Suprapubic skin (tissue), 4 donors: ENCODE data around the gene MAP4. TPM values are rescaled to one million over a fixed set of nuclear protein-coding genes. Genes with fewer than 3 reads are reported as not detected.

Experiments
- DNase-seq, 2 donors: peaks; one replicate each; pipeline ENCODE4 v3.0.0-alpha.2; 2019; ENCODE audit warnings: low spot score in 2 of 2
- H3K27ac ChIP-seq: fragments of 200-600 bp; sonication (generic); one replicate; pipeline ENCODE4 v1.5.1; 2019
- H3K27me3 ChIP-seq: fragments of 200-600 bp; sonication (generic); one replicate; pipeline ENCODE4 v1.5.1; 2019
- H3K36me3 ChIP-seq: fragments of 200-600 bp; sonication (generic); one replicate; pipeline ENCODE4 v1.5.1; 2019
- H3K4me1 ChIP-seq: fragments of 200-600 bp; sonication (generic); one replicate; pipeline ENCODE4 v1.5.1; 2019
- H3K4me3 ChIP-seq: fragments of 200-600 bp; sonication (generic); one replicate; pipeline ENCODE4 v1.5.1; 2019; ENCODE audit warnings: mild to moderate bottlenecking
- H3K9me3 ChIP-seq: fragments of 200-600 bp; sonication (generic); one replicate; pipeline ENCODE4 v1.5.1; 2019
- CTCF ChIP-seq, 2 donors: fragments of 200-600 bp in 1 of 2; fragments of 450-650 bp in 1 of 2; sonication (generic) in 1 of 2; IDR thresholded peaks; one replicate each; pipeline ENCODE4 v1.5.1; 2016 to 2019; ENCODE audit warnings: antibody characterized with exemption in 2 of 2, mild to moderate bottlenecking in 1 of 2, moderate library complexity in 1 of 2
- EP300 ChIP-seq: sonication (generic); formaldehyde crosslinking; IDR thresholded peaks from one replicate; pipeline ENCODE4 v1.6.1; 2017; ENCODE audit warnings: antibody characterized with exemption
- POLR2A ChIP-seq, 2 donors: fragments of 450-650 bp; IDR thresholded peaks; one replicate each; pipeline ENCODE4 v1.6.1; 2017; ENCODE audit warnings: antibody characterized with exemption in 2 of 2, mild to moderate bottlenecking in 2 of 2, moderate library complexity in 2 of 2
- POLR2AphosphoS5 ChIP-seq, 3 donors: sonication (generic); formaldehyde crosslinking; IDR thresholded peaks; one replicate each; pipeline ENCODE4 v1.6.1; 2017; ENCODE audit warnings: antibody characterized with exemption in 3 of 3
- WGBS: methylation state at CpG from one replicate; pipeline ENCODE4 v1.1.5; 2018; 5-methylcytosine and 5-hydroxymethylcytosine counted together
- total RNA-seq, 4 donors: library from RNA; depleted of rRNA; stranded (reverse); fragments of >200 nt; gene quantifications; one replicate each; pipeline ENCODE4 v1.1.0, GENCODE V29; 2016

Gene MAP4
- total RNA-seq, 4 donors from 2014 or later = 132 to 162 (median 144) TPM

GRCh38 chr3:47817609-47818008, 198.6 kb downstream of the MAP4 start:
- TF ChIP-seq EP300 = no peak
- TF ChIP-seq POLR2AphosphoS5 (IDR thresholded peaks at IDR 0.05) = no peak
- TF ChIP-seq POLR2A (IDR thresholded peaks at IDR 0.05) = no peak
- TF ChIP-seq CTCF (IDR thresholded peaks at IDR 0.05) = no peak
- Histone ChIP-seq H3K4me3 (no peak overlapping the region), H3K4me1 (no peaks in the 10 kb centered on the region), H3K27ac (no peak overlapping the region), H3K36me3 (peaks cover 47% of the 10 kb centered on the region), H3K9me3 (no peaks in the 10 kb centered on the region), H3K27me3 (no peaks in the 10 kb centered on the region)
- no peak for DNase-seq
- WGBS = 97% methylated on average over 5 of the region's 7 CpGs

GRCh38 chr3:47813551-47814177, 202.6 kb downstream of the MAP4 start:
- Histone ChIP-seq H3K27me3 (no peaks in the 10 kb centered on the region), H3K4me1 (no peaks in the 10 kb centered on the region), H3K4me3 (no peak overlapping the region), H3K9me3 (no peaks in the 10 kb centered on the region), H3K36me3 (peaks cover 67% of the 10 kb centered on the region), H3K27ac (no peak overlapping the region)
- DNase-seq = no peak
- TF ChIP-seq CTCF (IDR thresholded peaks at IDR 0.05) = no peak
- 87% methylated on average over 8 of the region's 8 CpGs for WGBS

- WGBS = 58% methylated on average over 1 of the region's 1 CpG
- Histone ChIP-seq H3K27ac (no peak overlapping the region), H3K36me3 (peaks cover 23% of the 10 kb centered on the region), H3K4me3 (no peak overlapping the region), H3K4me1 (peaks cover 24% of the 10 kb centered on the region), H3K9me3 (no peaks in the 10 kb centered on the region), H3K27me3 (no peaks in the 10 kb centered on the region)
- no peak for TF ChIP-seq POLR2A (IDR thresholded peaks at IDR 0.05)
- no peak for TF ChIP-seq CTCF (IDR thresholded peaks at IDR 0.05)
- TF ChIP-seq POLR2AphosphoS5 (IDR thresholded peaks at IDR 0.05) = no peak
- TF ChIP-seq EP300 = no peak
- no peak for DNase-seq
Measured at GRCh38 chr3:47804577-47804976, 211.6 kb downstream of the MAP4 start.

GRCh38 chr3:47803480-47804025, 212.7 kb downstream of the MAP4 start:
- H3K4me3 ChIP-seq = peak overlapping the region; percentile 93
- DNase-seq = no peak
- H3K36me3 ChIP-seq = peaks cover 16% of the 10 kb centered on the region
- no peaks in the 10 kb centered on the region for H3K27me3 ChIP-seq
- TF ChIP-seq CTCF (IDR thresholded peaks at IDR 0.05) (no peak), POLR2AphosphoS5 (IDR thresholded peaks at IDR 0.05) (no peak), POLR2A (IDR thresholded peaks at IDR 0.05) (no peak), EP300 (no peak)
- H3K9me3 ChIP-seq = no peaks in the 10 kb centered on the region
- peak overlapping the region; percentile 94 for H3K27ac ChIP-seq
- H3K4me1 ChIP-seq = peaks cover 24% of the 10 kb centered on the region
- 2% methylated on average over 8 of the region's 20 CpGs for WGBS

- Histone ChIP-seq H3K9me3 (no peaks in the 10 kb centered on the region), H3K4me3 (peak within 1 kb of the TSS; percentile 93), H3K27ac (peak within 1 kb of the TSS; percentile 94), H3K4me1 (peaks cover 24% of the 10 kb centered on the region), H3K27me3 (no peaks in the 10 kb centered on the region), H3K36me3 (peaks cover 11% of the 10 kb centered on the region)
- 0% methylated on average over 7 of the region's 90 CpGs for WGBS
- TF ChIP-seq POLR2AphosphoS5 (IDR thresholded peaks at IDR 0.05) = no peak
- no peak for TF ChIP-seq CTCF (IDR thresholded peaks at IDR 0.05)
- no peak for TF ChIP-seq EP300
- peak; percentile 11 to 37 for TF ChIP-seq POLR2A (IDR thresholded peaks at IDR 0.05)
- DNase-seq = peak; percentile 89 to 91
Measured at GRCh38 chr3:47802734-47803479, 213.3 kb downstream of the MAP4 start, which contains the start of gene DHX30. Gene DHX30 (plus strand): TSS chr3:47803138. CDS start chr3:47810684, 7,546 bp downstream.
